Nephron progenitor cell (in vitro differentiated cells): ENCODE data around the gene ENDOV.

Experiments
- DNase-seq: peaks from one replicate; pipeline ENCODE4 v3.0.0; 2021
- H3K27ac Mint-ChIP-seq: 2 replicates; pipeline ENCODE4 v1.8.0; 2021; ENCODE audit warnings: mild to moderate bottlenecking, moderate library complexity, mixed read lengths
- H3K27me3 Mint-ChIP-seq: 2 replicates; pipeline ENCODE4 v1.8.0; 2021; ENCODE audit warnings: mild to moderate bottlenecking, low read depth, mixed read lengths; ENCODE audit not compliant: poor library complexity
- H3K36me3 Mint-ChIP-seq: 2 replicates; pipeline ENCODE4 v1.8.0; 2021; ENCODE audit warnings: low read depth, mixed read lengths
- H3K4me1 Mint-ChIP-seq: 2 replicates; pipeline ENCODE4 v1.8.0; 2021; ENCODE audit warnings: mixed read lengths
- H3K4me3 Mint-ChIP-seq: 2 replicates; pipeline ENCODE4 v1.8.0; 2021; ENCODE audit warnings: mild to moderate bottlenecking, moderate library complexity, mixed read lengths
- H3K9me3 Mint-ChIP-seq: 2 replicates; pipeline ENCODE4 v1.8.0; 2021; ENCODE audit warnings: mild to moderate bottlenecking, moderate library complexity, mixed read lengths
- CTCF ChIP-seq: fragments of 200-600 bp; sonication (generic); IDR thresholded peaks from 2 replicates; pipeline ENCODE4 v1.5.0; 2021; ENCODE audit warnings: antibody characterized with exemption

The ENDOV gene

GRCh38 chr17:80442764-80443163 lies 27.8 kb downstream of the ENDOV start:
- no peak overlapping the region for H3K4me3 Mint-ChIP-seq
- H3K27ac Mint-ChIP-seq: no peak overlapping the region
- peaks cover 50% of the 10 kb centered on the region for H3K27me3 Mint-ChIP-seq
- H3K9me3 Mint-ChIP-seq: no peaks in the 10 kb centered on the region
- no peaks in the 10 kb centered on the region for H3K4me1 Mint-ChIP-seq
- no peak for TF ChIP-seq CTCF
- no peaks in the 10 kb centered on the region for H3K36me3 Mint-ChIP-seq
- no peak for DNase-seq

GRCh38 chr17:80443498-80443897 lies 28.5 kb downstream of the ENDOV start:
- TF ChIP-seq CTCF: no peak
- H3K9me3 Mint-ChIP-seq: no peaks in the 10 kb centered on the region
- no peaks in the 10 kb centered on the region for H3K36me3 Mint-ChIP-seq
- no peak for DNase-seq
- peaks cover 57% of the 10 kb centered on the region for H3K27me3 Mint-ChIP-seq
- H3K4me1 Mint-ChIP-seq: peaks cover under 1% of the 10 kb centered on the region
- no peak overlapping the region for H3K27ac Mint-ChIP-seq
- H3K4me3 Mint-ChIP-seq: no peak overlapping the region

- DNase-seq: no peak
- no peak overlapping the region for H3K27ac Mint-ChIP-seq
- peaks cover 59% of the 10 kb centered on the region for H3K27me3 Mint-ChIP-seq
- H3K36me3 Mint-ChIP-seq: no peaks in the 10 kb centered on the region
- no peaks in the 10 kb centered on the region for H3K9me3 Mint-ChIP-seq
- no peak for TF ChIP-seq CTCF
- H3K4me1 Mint-ChIP-seq: peaks cover 5% of the 10 kb centered on the region
- H3K4me3 Mint-ChIP-seq: no peak overlapping the region
Measured at GRCh38 chr17:80443916-80444643, 29.1 kb downstream of the ENDOV start.

GRCh38 chr17:80444644-80444979 lies 29.6 kb downstream of the ENDOV start:
- no peak overlapping the region for H3K27ac Mint-ChIP-seq
- peaks cover 62% of the 10 kb centered on the region for H3K27me3 Mint-ChIP-seq
- TF ChIP-seq CTCF: no peak
- peaks cover 8% of the 10 kb centered on the region for H3K4me1 Mint-ChIP-seq
- DNase-seq: no peak
- no peaks in the 10 kb centered on the region for H3K36me3 Mint-ChIP-seq
- H3K9me3 Mint-ChIP-seq: no peaks in the 10 kb centered on the region
- no peak overlapping the region for H3K4me3 Mint-ChIP-seq

- Mint-ChIP-seq H3K27me3 (peaks cover 57% of the 10 kb centered on the region), H3K4me3 (no peak overlapping the region), H3K9me3 (no peaks in the 10 kb centered on the region), H3K36me3 (no peaks in the 10 kb centered on the region), H3K27ac (no peak overlapping the region), H3K4me1 (peaks cover 14% of the 10 kb centered on the region)
- TF ChIP-seq CTCF: no peak
- no peak for DNase-seq
Measured at GRCh38 chr17:80445007-80445725, 30.2 kb downstream of the ENDOV start.

GRCh38 chr17:80445726-80446110 lies 30.8 kb downstream of the ENDOV start:
- Mint-ChIP-seq H3K4me3 (no peak overlapping the region), H3K4me1 (peaks cover 19% of the 10 kb centered on the region), H3K27ac (no peak overlapping the region), H3K9me3 (no peaks in the 10 kb centered on the region), H3K36me3 (no peaks in the 10 kb centered on the region), H3K27me3 (peaks cover 54% of the 10 kb centered on the region)
- DNase-seq: no peak
- TF ChIP-seq CTCF: no peak
